Measurements from ENCODE around the gene SLC34A2. TPM values are rescaled to one million over a fixed set of nuclear protein-coding genes. Genes with fewer than 3 reads are reported as not detected.

Gene SLC34A2
- total and polyA plus RNA-seq, 2 of the 8 experiments (the other 6 are each of a cell fraction or from before 2014, with no cell fraction given) = 2.2 to 2.9 TPM

DNA sequence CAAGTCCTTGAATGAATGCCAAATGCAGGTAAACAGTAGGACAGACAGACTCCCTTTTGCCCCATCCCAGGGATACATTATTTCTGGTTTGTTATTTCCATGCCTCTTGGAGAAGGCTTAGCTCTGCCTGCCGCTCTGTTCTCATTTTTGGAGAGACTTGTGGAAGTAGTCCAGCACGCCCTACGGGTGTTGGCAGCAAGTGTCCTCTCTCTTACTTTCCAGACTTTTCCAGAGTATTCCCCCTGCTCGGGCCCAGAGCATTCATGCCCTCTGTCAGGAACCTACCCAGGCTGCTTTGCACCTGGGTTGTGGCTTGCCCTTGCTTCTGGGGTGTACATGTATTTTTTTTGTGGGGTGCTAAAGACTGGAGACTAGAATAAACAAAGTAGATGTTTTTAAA, 15.3 kb downstream of the SLC34A2 start:
- POLR2A ChIA-PET (ENCODE audit: partially characterized antibody) = no interaction called here

More for the DNA sequence above, 15.3 kb downstream of the SLC34A2 start:
- no peak overlapping the region for H2AFZ ChIP-seq (ENCODE audit: low read length)
- H2BK120ac ChIP-seq (replicated peaks; ENCODE audit: low read depth, low read length) = no peak overlapping the region
- H3K4me2 ChIP-seq (ENCODE audit: insufficient read depth in 1 of 2, low read depth in 2 of 2, low read length in 2 of 2) = no peak overlapping the region
- no peak overlapping the region for H3K14ac ChIP-seq (ENCODE audit: insufficient read length)
- no peak overlapping the region for H3K18ac ChIP-seq (ENCODE audit: extremely low read depth, low read length)
- H2BK12ac ChIP-seq (ENCODE audit: low read depth, low read length) = no peak overlapping the region
- H3K4me3 ChIP-seq (ENCODE audit: extremely low read depth in 1 of 4, insufficient read depth in 2 of 4, low read depth in 3 of 4, low read length in 4 of 4) = no peak overlapping the region
- H3K79me2 ChIP-seq (ENCODE audit: control insufficient read depth in 1 of 2, insufficient read depth in 2 of 2, low read length in 2 of 2) = no peaks in the 10 kb centered on the region
- no peak overlapping the region for H4K5ac ChIP-seq (ENCODE audit: insufficient read length, low read depth, low read length)
- no peaks in the 10 kb centered on the region for H4K20me1 ChIP-seq (replicated peaks in 1 of 2; ENCODE audit: control insufficient read depth in 1 of 2, insufficient read depth in 2 of 2, low read length in 2 of 2)
- no peak overlapping the region for H2AK5ac ChIP-seq (ENCODE audit: low read depth, low read length)
- H2BK5ac ChIP-seq (ENCODE audit: low read depth, low read length) = no peak overlapping the region
- no peak overlapping the region for H3K9ac ChIP-seq (replicated peaks in 1 of 4; ENCODE audit: extremely low read depth in 1 of 4, low read depth in 3 of 4, low read length in 3 of 4)
- no peak overlapping the region for H4K91ac ChIP-seq (replicated peaks; ENCODE audit: insufficient read length, low read length)
- H3K27me3 ChIP-seq (replicated peaks in 1 of 4; ENCODE audit: control insufficient read depth in 3 of 4, extremely low read depth in 1 of 4, insufficient read depth in 3 of 4, low read length in 3 of 4) = no peaks in the 10 kb centered on the region
- TF ChIP-seq TEAD4 (IDR thresholded peaks at IDR 0.05; ENCODE audit: low read depth, low read length) (no peak), HDAC2 (IDR thresholded peaks at IDR 0.05; ENCODE audit: borderline replicate concordance in 1 of 2, low read depth in 2 of 2, low read length in 2 of 2) (no peak), ZNF274 (IDR thresholded peaks at IDR 0.05; ENCODE audit: borderline replicate concordance, extremely low read depth, low read length) (no peak), RBBP5 (IDR thresholded peaks at IDR 0.05; ENCODE audit: borderline replicate concordance, low read depth, low read length) (no peak), GTF2F1 (IDR thresholded peaks at IDR 0.05; ENCODE audit: borderline replicate concordance, low read depth, low read length) (no peak), RAD21 (IDR thresholded peaks at IDR 0.05 in 1 of 2, conservative IDR thresholded peaks at IDR 0.05 in 1 of 2; ENCODE audit: low read depth in 2 of 2, low read length in 2 of 2) (no peak)
- WGBS, 2 experiments (ENCODE audit: extremely low coverage in 1 of 2, insufficient coverage in 1 of 2, insufficient read length in 1 of 2, insufficient replicate concordance in 2 of 2, low coverage in 1 of 2, low lambda C conversion rate in 2 of 2, missing lambda C conversion rate in 1 of 2) = 89% methylated on average over 4 of the region's 4 CpGs; no CpG with 5 or more reads in 1 of the 2 experiments
- CTCF ChIA-PET (ENCODE audit: partially characterized antibody) = interaction anchor here (1.2 to 3.6 kb wide), 2 partner anchors 97 to 229 kb away, joined by 4 to 10 read pairs; no protein-coding TSS in a partner anchor
- no peak overlapping the region for H3K56ac ChIP-seq (replicated peaks; ENCODE audit: insufficient read length, low read depth, low read length)
- no peak overlapping the region for H4K8ac ChIP-seq (ENCODE audit: extremely low read depth, insufficient read depth, low read length)
- no peak overlapping the region for H3K4ac ChIP-seq (replicated peaks; ENCODE audit: insufficient read length, low read depth, low read length)
- H3K4me1 ChIP-seq (replicated peaks in 1 of 4; ENCODE audit: control insufficient read depth in 3 of 4, insufficient read depth in 4 of 4, low read length in 3 of 4) = no peaks in the 10 kb centered on the region
- no peak overlapping the region for H2BK15ac ChIP-seq (ENCODE audit: low read length)
- no peaks in the 10 kb centered on the region for H3K9me3 ChIP-seq (ENCODE audit: insufficient read depth in 2 of 2, low read depth in 1 of 2, low read length in 1 of 2)
- H3K23ac ChIP-seq (ENCODE audit: insufficient read length) = no peak overlapping the region
- no peak for FAIRE-seq
- no peaks in the 10 kb centered on the region for H3K23me2 ChIP-seq (ENCODE audit: low read depth, low read length)
- no peak for DNase-seq (ENCODE audit: low read depth in 1 of 2, low spot score in 2 of 2)
- no peaks in the 10 kb centered on the region for H3K79me1 ChIP-seq (ENCODE audit: low read depth, low read length)
- H2BK20ac ChIP-seq (ENCODE audit: low read length) = no peak overlapping the region
- no peak overlapping the region for H3K27ac ChIP-seq (ENCODE audit: low read depth, low read length)
- no peaks in the 10 kb centered on the region for H3K36me3 ChIP-seq (ENCODE audit: control insufficient read depth in 2 of 4, insufficient read depth in 4 of 4, low read length in 3 of 4)

All from H1 (cell line).